Measurements from ENCODE around the gene APLF.

DNA sequence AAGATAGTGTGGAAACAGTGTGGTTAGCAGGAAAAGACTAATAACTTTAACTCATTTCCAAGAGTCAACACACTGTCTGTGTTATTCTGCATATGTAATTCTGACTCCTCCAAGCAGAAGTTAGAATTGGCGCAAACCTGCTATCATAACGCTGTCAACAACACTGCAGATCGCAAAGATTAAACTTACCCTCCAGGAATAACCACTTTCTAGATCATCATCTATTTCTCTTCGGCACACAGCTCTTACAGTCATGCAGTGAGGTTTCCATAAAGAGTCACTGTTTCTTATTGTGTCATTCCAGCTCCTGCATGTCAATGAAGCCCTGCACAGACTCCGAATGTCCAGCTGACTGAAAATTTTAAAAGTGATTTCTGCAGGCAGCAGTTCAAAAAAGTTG lies 2.7 kb upstream of the APLF start:
- TF ChIP-seq BHLHE40 (IDR thresholded peaks at IDR 0.05; ENCODE audit: borderline replicate concordance) (no peak), FOXM1 (IDR thresholded peaks at IDR 0.05; ENCODE audit: borderline replicate concordance) (no peak), SP1 (IDR thresholded peaks at IDR 0.05) (no peak), ARNT (IDR thresholded peaks at IDR 0.05) (no peak), HDGF (IDR thresholded peaks at IDR 0.05; ENCODE audit: borderline replicate concordance) (no peak), FOXK2 (IDR thresholded peaks at IDR 0.05) (no peak), NFRKB (IDR thresholded peaks at IDR 0.05) (no peak)
- TF ChIP-seq, protein P1, sequence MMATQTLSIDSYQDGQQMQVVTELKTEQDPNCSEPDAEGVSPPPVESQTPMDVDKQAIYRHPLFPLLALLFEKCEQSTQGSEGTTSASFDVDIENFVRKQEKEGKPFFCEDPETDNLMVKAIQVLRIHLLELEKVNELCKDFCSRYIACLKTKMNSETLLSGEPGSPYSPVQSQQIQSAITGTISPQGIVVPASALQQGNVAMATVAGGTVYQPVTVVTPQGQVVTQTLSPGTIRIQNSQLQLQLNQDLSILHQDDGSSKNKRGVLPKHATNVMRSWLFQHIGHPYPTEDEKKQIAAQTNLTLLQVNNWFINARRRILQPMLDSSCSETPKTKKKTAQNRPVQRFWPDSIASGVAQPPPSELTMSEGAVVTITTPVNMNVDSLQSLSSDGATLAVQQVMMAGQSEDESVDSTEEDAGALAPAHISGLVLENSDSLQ (IDR thresholded peaks at IDR 0.05): no peak
